Measurements from ENCODE around the gene ZRANB2.

DNA sequence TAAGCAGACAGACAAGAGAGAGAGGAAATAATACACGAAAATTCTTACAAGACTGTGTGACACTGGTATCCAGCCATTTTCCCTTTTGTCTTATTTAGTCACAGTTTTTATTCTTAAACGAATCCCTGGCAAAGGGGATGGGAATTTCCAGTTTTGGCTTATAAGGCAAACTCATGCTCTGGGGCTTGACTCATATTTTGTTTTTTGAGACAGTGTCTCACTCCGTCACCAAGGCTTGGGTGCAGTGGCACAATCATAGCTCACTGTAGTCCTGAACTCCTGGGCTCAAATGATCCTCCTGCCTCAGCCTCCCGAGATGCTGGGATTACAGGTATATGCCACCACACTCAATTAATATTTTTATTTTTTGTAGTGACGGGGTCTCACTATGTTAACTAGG is 65.1 kb downstream of the ZRANB2 start:
- TF ChIP-seq, protein P1, sequence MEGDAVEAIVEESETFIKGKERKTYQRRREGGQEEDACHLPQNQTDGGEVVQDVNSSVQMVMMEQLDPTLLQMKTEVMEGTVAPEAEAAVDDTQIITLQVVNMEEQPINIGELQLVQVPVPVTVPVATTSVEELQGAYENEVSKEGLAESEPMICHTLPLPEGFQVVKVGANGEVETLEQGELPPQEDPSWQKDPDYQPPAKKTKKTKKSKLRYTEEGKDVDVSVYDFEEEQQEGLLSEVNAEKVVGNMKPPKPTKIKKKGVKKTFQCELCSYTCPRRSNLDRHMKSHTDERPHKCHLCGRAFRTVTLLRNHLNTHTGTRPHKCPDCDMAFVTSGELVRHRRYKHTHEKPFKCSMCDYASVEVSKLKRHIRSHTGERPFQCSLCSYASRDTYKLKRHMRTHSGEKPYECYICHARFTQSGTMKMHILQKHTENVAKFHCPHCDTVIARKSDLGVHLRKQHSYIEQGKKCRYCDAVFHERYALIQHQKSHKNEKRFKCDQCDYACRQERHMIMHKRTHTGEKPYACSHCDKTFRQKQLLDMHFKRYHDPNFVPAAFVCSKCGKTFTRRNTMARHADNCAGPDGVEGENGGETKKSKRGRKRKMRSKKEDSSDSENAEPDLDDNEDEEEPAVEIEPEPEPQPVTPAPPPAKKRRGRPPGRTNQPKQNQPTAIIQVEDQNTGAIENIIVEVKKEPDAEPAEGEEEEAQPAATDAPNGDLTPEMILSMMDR (IDR thresholded peaks at IDR 0.05), result no peak
- TF ChIP-seq POLR2AphosphoS5 (IDR thresholded peaks at IDR 0.05; ENCODE audit: insufficient read depth in 1 of 2, low read depth in 1 of 2) (no peak), POLR2A (IDR thresholded peaks at IDR 0.05) (no peak)

All from vagina (tissue), 2 donors.